ENCODE data around the gene GLB1L3.

The GLB1L3 gene

DNA sequence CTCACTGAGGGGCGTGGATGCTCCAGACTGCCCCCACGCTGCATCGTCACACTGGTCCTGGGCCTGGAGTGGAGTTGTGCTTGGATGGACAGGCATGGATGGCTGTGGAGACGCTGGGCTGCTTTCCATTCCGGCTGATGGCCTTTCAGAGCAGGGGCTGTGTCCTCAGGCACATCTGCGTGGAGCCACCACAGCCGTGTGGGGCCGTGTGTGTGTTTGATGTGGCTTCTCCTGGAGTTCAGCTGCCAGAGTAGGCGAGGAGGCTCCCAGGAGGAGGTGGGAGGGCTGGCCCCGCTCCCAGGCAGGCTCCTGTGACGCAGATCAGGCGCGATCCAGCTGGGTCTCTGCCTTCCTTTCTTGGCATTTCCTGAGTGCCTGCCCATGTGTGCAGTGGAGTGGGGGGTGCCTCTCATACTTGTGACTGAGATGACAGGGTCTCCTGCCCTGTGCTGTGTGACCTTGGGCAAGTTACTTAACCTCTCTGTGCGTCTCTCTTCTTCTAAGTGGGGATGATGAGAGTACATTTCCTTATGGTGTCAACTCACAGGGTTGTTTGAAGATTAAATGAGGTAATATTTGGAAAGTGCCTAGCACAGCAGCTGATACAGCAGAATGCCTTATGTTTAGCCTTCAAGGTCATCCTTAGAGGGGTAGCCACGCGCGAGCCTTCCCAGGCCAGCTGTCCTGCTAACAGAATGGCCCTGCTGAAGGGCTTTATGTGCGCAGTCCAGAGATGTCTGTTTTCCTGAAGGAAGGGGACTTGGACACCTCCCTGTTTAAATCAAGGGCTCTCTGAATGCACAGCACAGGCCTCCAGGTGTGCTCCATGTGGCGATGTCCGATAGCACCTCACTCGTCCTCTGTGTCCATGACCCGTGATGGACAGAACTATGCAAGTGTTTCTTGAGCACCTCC, 89.1 kb downstream of the GLB1L3 start:
- Mint-ChIP-seq H3K9me3 (no peaks in the 10 kb centered on the region), H3K4me3 (no peak overlapping the region), H3K27me3 (peaks cover 21% of the 10 kb centered on the region), H3K4me1 (peaks cover 11% of the 10 kb centered on the region), H3K27ac (no peak overlapping the region)
- ATAC-seq (no peak), DNase-seq (no peak)

DNA sequence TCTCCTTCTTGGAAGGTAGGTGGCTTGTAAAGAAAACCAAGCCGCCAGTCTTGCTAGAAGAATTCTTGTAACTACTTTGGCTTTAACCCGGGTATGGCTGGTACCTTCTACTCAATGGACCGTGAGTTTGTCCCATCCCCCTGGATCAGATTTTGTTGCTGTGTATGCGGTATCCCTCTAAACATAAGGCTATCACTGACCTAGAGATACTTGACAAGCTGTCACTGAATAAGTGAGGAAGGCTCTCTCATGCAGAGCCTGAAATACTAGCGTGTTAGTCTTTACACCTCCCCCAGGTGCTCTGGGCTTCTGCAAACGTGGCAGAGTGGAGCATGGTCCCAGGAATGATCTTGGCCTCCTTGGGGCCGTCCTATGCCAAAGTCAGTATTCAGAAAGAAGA, 90.1 kb downstream of the GLB1L3 start:
- no peaks in the 10 kb centered on the region for H3K9me3 Mint-ChIP-seq
- no peak for DNase-seq
- no peak for ATAC-seq
- peaks cover 9% of the 10 kb centered on the region for H3K4me1 Mint-ChIP-seq
- H3K27ac Mint-ChIP-seq, result no peak overlapping the region
- no peak overlapping the region for H3K4me3 Mint-ChIP-seq
- H3K27me3 Mint-ChIP-seq, result peaks cover 11% of the 10 kb centered on the region

DNA sequence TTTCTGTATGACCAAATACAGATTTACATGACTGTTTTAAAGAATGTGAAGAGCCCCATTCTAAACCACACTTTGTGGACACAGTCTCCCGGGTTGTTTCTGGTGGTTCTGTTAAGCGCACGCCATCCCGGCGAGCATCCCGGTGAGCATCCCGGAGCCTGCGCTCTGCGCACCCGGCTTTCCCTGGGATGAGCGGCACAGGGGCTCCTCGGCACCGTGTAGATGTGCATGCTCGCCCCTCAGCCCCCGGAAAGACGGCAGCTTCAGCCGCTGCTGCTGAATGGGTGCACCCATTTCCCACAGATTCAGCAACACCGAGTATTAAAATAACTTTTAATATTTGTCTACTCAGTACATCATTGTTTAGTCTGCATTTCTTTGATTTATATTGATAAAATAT, 91.6 kb downstream of the GLB1L3 start:
- Mint-ChIP-seq H3K9me3 (no peaks in the 10 kb centered on the region), H3K4me3 (no peak overlapping the region), H3K4me1 (no peaks in the 10 kb centered on the region), H3K27me3 (no peaks in the 10 kb centered on the region), H3K27ac (no peak overlapping the region)
- ATAC-seq (no peak), DNase-seq (no peak)

Measured in stimulated activated naive CD8-positive, alpha-beta T cell treated with anti-CD3 and anti-CD28 coated beads, Interleukin-15, amount 100 ng/mL, for 72 hours (primary cell).